Ascending aorta (tissue), 2 donors: ENCODE measurements around the gene MARCHF2. TPM values are rescaled to one million over a fixed set of nuclear protein-coding genes. Genes with fewer than 3 reads are reported as not detected.

Experiments used
- DNase-seq, 2 donors: peaks; one replicate each; pipeline ENCODE4 v3.0.0-alpha.2; 2019; ENCODE audit warnings: low spot score in 2 of 2
- H3K27ac ChIP-seq, 2 donors: fragments of 200-600 bp; sonication (generic); one replicate each; pipeline ENCODE4 v1.5.1; 2016 to 2017; ENCODE audit warnings: mild to moderate bottlenecking in 1 of 2
- H3K27me3 ChIP-seq: fragments of 200-600 bp; sonication (generic); one replicate; pipeline ENCODE4 v1.5.1; 2017
- H3K36me3 ChIP-seq, 2 donors: fragments of 200-600 bp; sonication (generic); one replicate each; pipeline ENCODE4 v1.5.1; 2016
- H3K4me1 ChIP-seq, 2 donors: fragments of 200-600 bp; sonication (generic); one replicate each; pipeline ENCODE4 v1.5.1; 2016 to 2017; ENCODE audit warnings: mild to moderate bottlenecking in 1 of 2
- H3K4me3 ChIP-seq, 2 donors: fragments of 200-600 bp; sonication (generic); one replicate each; pipeline ENCODE4 v1.5.1; 2016 to 2017; ENCODE audit warnings: mild to moderate bottlenecking in 1 of 2
- H3K9me3 ChIP-seq, 2 donors: fragments of 200-600 bp; sonication (generic); one replicate each; pipeline ENCODE4 v1.5.1; 2016
- CTCF ChIP-seq, 3 experiments: fragments of 200-600 bp in 2 of 3; fragments of 450-650 bp in 1 of 3; sonication (generic) in 2 of 3; IDR thresholded peaks; one replicate each; pipeline ENCODE4 v1.5.1; 2016 to 2019; ENCODE audit warnings: antibody characterized with exemption in 3 of 3, mild to moderate bottlenecking in 1 of 3, moderate library complexity in 1 of 3
- intact Hi-C: fragments of 100-400 bp; cut with DNase I; formaldehyde crosslinking; loops from one replicate; pipeline ENCODE4 v1.15.1; 2023
- total RNA-seq: library from RNA; depleted of rRNA; stranded (reverse); fragments of >200 nt; gene quantifications from one replicate; pipeline ENCODE4 v1.1.0, GENCODE V29; 2016

Gene MARCHF2
- total RNA-seq, 1 donor from 2014 or later: 151 TPM

GRCh38 chr19:8388612-8388958 lies 24.5 kb upstream of the MARCHF2 start:
- Histone ChIP-seq H3K4me1 (peaks cover 18 to 29% of the 10 kb centered on the region in 2 donors), H3K27me3 (no peaks in the 10 kb centered on the region), H3K36me3 (no peaks in the 10 kb centered on the region), H3K9me3 (no peaks in the 10 kb centered on the region), H3K4me3 (no peak overlapping the region), H3K27ac (no peak overlapping the region)
- intact Hi-C loops: no loop called here
- DNase-seq: no peak
- no peak for TF ChIP-seq CTCF (IDR thresholded peaks at IDR 0.05)

- Histone ChIP-seq H3K27me3 (no peaks in the 10 kb centered on the region), H3K36me3 (no peaks in the 10 kb centered on the region), H3K4me3 (peak within 1 kb of the TSS; percentile 97 to 100), H3K9me3 (no peaks in the 10 kb centered on the region), H3K27ac (peak within 1 kb of the TSS; percentile 100), H3K4me1 (peaks cover 18 to 42% of the 10 kb centered on the region in 2 donors)
- TF ChIP-seq CTCF (IDR thresholded peaks at IDR 0.05): no peak
- intact Hi-C loops: loop anchor here (1.0 kb wide), 3 partner anchors 23 to 470 kb away; partner anchors contain the start of genes MARCHF2 and SNAPC2
- peak; percentile 100 for DNase-seq
Observed at GRCh38 chr19:8389891-8390616, 23.1 kb upstream of the MARCHF2 start, which contains the start of gene RAB11B. Gene RAB11B, plus strand, starts transcription at chr19:8390360. Its CDS starts 57 bp downstream, at chr19:8390417.

- Histone ChIP-seq H3K36me3 (no peaks in the 10 kb centered on the region), H3K27me3 (no peaks in the 10 kb centered on the region), H3K4me1 (peaks cover 18 to 42% of the 10 kb centered on the region in 2 donors), H3K27ac (peak overlapping the region; percentile 100), H3K4me3 (peak overlapping the region; percentile 97 to 100), H3K9me3 (no peaks in the 10 kb centered on the region)
- TF ChIP-seq CTCF (IDR thresholded peaks at IDR 0.05): no peak
- DNase-seq: peak; percentile 82 to 96
- intact Hi-C loops: loop anchor here (1.0 kb wide), 3 partner anchors 23 to 470 kb away; partner anchors contain the start of genes MARCHF2 and SNAPC2
Observed at GRCh38 chr19:8390617-8390981, 22.5 kb upstream of the MARCHF2 start.

GRCh38 chr19:8391198-8392016 lies 21.7 kb upstream of the MARCHF2 start:
- Histone ChIP-seq H3K27ac (peak overlapping the region; percentile 100), H3K4me1 (peaks cover 18 to 44% of the 10 kb centered on the region in 2 donors), H3K9me3 (no peaks in the 10 kb centered on the region), H3K27me3 (no peaks in the 10 kb centered on the region), H3K36me3 (no peaks in the 10 kb centered on the region), H3K4me3 (peak overlapping the region; percentile 97 to 100)
- TF ChIP-seq CTCF (IDR thresholded peaks at IDR 0.05): no peak
- DNase-seq: no peak
- intact Hi-C loops: loop anchor here (1.0 kb wide), 1 partner anchor 70 kb away; the partner anchor contains the start of genes NDUFA7 and RPS28

- H3K27me3 ChIP-seq: no peaks in the 10 kb centered on the region
- H3K4me1 ChIP-seq: peaks cover 18 to 48% of the 10 kb centered on the region in 2 donors
- peak overlapping the region in 1 of 2 donors; percentile 97 for H3K4me3 ChIP-seq
- TF ChIP-seq CTCF (IDR thresholded peaks at IDR 0.05): no peak
- H3K9me3 ChIP-seq: no peaks in the 10 kb centered on the region
- no peaks in the 10 kb centered on the region for H3K36me3 ChIP-seq
- H3K27ac ChIP-seq: peak overlapping the region; percentile 100
- no peak for DNase-seq
- intact Hi-C loops: loop anchor here (1.0 kb wide), 1 partner anchor 71 kb away; the partner anchor contains the start of genes NDUFA7 and RPS28
Observed at GRCh38 chr19:8392017-8392591, 21.0 kb upstream of the MARCHF2 start.
